CD4-positive, alpha-beta T cell (primary cell): ENCODE measurements around the gene RTKN2. TPM values are rescaled to one million over a fixed set of nuclear protein-coding genes. Genes with fewer than 3 reads are reported as not detected.
A peak's percentile ranks its signal among the peaks of the same experiment; 100 is the strongest.

Experiments used
- ATAC-seq: fragments of 200-7000 bp; cut with Tn5 transposase; one replicate; pipeline ENCODE4 v1.10.0; 2022; ENCODE audit warnings: mild to moderate bottlenecking; ENCODE audit not compliant: poor library complexity
- CTCF ChIA-PET: fragments of 350-600 bp; sonication (Branson Sonifier 250); formaldehyde crosslinking; loops from one replicate; lab custom pipeline; 2021; ENCODE audit warnings: antibody characterized with exemption, inconsistent platforms; lab: Charles Lee
- POLR2A ChIA-PET: fragments of 350-600 bp; sonication (Branson Sonifier 250); formaldehyde crosslinking; loops from one replicate; lab custom pipeline; 2021; ENCODE audit warnings: antibody characterized with exemption, inconsistent platforms; lab: Charles Lee
- DNase-seq, 14 experiments: peaks; one replicate each; pipeline ENCODE4 v3.0.0-alpha.2; 2013 to 2020; ENCODE audit warnings: mixed read lengths in 2 of 14
- H3K27ac ChIP-seq, 2 donors: one replicate each; pipeline versions ENCODE4 v1.5.1 to v1.7.0; 2013; ENCODE audit warnings: low read length in 2 of 2, low read depth in 1 of 2, mild to moderate bottlenecking in 1 of 2
- H3K27me3 ChIP-seq, 2 experiments: 1 replicate in 1 of 2; 2 replicates in 1 of 2; pipeline versions ENCODE4 v1.6.1 to v1.7.0; 2013; ENCODE audit warnings: low read length in 2 of 2, control low read depth in 1 of 2, mild to moderate bottlenecking in 1 of 2, moderate library complexity in 1 of 2; ENCODE audit not compliant: insufficient read depth in 2 of 2, control insufficient read depth in 1 of 2
- H3K36me3 ChIP-seq: one replicate; pipeline ENCODE4 v1.6.1; 2013; ENCODE audit warnings: low read length, control low read depth; ENCODE audit not compliant: insufficient read depth
- H3K4me1 ChIP-seq: one replicate; pipeline ENCODE4 v1.6.1; 2013; ENCODE audit warnings: low read length, control low read depth; ENCODE audit not compliant: insufficient read depth
- H3K4me3 ChIP-seq: one replicate; pipeline ENCODE4 v1.5.1; 2013; ENCODE audit warnings: mild to moderate bottlenecking, low read length, moderate library complexity
- H3K9me3 ChIP-seq, 2 experiments: 1 replicate in 1 of 2; 2 replicates in 1 of 2; pipeline versions ENCODE4 v1.6.1 to v1.7.0; 2013; ENCODE audit warnings: low read length in 2 of 2, mild to moderate bottlenecking in 2 of 2, control low read depth in 1 of 2, moderate library complexity in 1 of 2; ENCODE audit not compliant: control insufficient read depth in 1 of 2, insufficient read depth in 1 of 2
- H3K27ac Mint-ChIP-seq: one replicate; pipeline ENCODE4 v1.8.0; 2020; ENCODE audit warnings: mixed read lengths
- H3K27me3 Mint-ChIP-seq: one replicate; pipeline ENCODE4 v1.8.0; 2021; ENCODE audit warnings: mixed read lengths
- H3K36me3 Mint-ChIP-seq: one replicate; pipeline ENCODE4 v1.8.0; 2021; ENCODE audit warnings: low read depth, mixed read lengths
- H3K4me1 Mint-ChIP-seq: one replicate; pipeline ENCODE4 v1.8.0; 2021; ENCODE audit warnings: low read depth, mixed read lengths
- H3K4me3 Mint-ChIP-seq: one replicate; pipeline ENCODE4 v1.8.0; 2020; ENCODE audit warnings: mild to moderate bottlenecking, mixed read lengths
- H3K9me3 Mint-ChIP-seq: one replicate; pipeline ENCODE4 v1.8.0; 2020; ENCODE audit warnings: mixed read lengths
- intact Hi-C, 2 experiments: fragments of 100-400 bp; cut with DNase I in 1 of 2; cut with micrococcal nuclease in 1 of 2; formaldehyde crosslinking; loops; one replicate each; pipeline versions ENCODE4 v1.15.1 to v1.9.0; 2023 to 2025; cut with DNase I, micrococcal nuclease
- total RNA-seq, 174 experiments: library from RNA in 2 of 174; stranded (reverse) in 2 of 174; gene quantifications; one replicate each; pipeline ENCODE4 v1.2.3 and lab custom pipeline; 2021 to 2026
- TF ChIP-seq, protein P1 (sequence below): fragments of 200-600 bp; IDR thresholded peaks from one replicate; pipeline ENCODE4 v1.8.0; 2022; ENCODE audit warnings: antibody characterized with exemption, mild to moderate bottlenecking

RTKN2 gene
- total RNA-seq, 2 experiments from 2014 or later: 3.7 to 3.9 TPM

DNA sequence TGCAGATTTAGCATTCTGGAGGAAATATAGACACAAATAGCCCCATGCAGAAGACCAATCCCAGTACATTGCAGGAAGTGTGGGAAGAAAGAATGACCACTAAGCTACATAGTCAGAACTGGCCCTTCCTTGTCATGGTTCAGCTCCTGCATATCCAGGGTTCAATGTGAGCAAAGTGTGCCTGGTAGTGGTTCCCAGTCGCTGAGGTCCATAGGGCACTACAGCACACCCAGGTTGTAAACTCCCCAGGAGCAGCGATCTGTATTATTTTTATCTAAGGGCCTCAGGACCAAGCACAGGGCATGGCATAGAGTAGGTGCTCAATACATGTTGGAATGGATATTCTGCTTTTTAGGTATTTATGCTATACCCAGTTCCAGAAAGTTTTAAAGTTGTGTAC lies 114.4 kb downstream of the RTKN2 start:
- intact Hi-C loops: no loop called here
- TF ChIP-seq, protein P1, sequence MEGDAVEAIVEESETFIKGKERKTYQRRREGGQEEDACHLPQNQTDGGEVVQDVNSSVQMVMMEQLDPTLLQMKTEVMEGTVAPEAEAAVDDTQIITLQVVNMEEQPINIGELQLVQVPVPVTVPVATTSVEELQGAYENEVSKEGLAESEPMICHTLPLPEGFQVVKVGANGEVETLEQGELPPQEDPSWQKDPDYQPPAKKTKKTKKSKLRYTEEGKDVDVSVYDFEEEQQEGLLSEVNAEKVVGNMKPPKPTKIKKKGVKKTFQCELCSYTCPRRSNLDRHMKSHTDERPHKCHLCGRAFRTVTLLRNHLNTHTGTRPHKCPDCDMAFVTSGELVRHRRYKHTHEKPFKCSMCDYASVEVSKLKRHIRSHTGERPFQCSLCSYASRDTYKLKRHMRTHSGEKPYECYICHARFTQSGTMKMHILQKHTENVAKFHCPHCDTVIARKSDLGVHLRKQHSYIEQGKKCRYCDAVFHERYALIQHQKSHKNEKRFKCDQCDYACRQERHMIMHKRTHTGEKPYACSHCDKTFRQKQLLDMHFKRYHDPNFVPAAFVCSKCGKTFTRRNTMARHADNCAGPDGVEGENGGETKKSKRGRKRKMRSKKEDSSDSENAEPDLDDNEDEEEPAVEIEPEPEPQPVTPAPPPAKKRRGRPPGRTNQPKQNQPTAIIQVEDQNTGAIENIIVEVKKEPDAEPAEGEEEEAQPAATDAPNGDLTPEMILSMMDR: no peak

DNA sequence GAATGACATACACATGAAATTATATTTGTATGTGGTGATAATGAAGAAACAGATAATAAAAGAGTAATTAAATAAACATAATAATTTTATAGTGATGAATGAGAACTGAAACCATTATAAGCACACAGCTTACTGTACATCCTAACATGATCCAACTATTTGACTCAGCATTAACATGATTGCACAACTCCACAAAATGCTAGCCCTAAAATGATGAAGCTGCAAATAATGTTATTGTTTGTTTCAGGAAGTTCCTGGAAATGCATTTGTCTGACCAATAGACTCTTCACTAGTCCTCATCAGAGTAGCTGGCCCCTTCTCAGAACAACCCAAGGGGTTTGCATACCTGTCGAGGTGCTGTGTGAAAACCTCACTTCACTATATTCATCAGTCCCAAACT lies 115.5 kb downstream of the RTKN2 start:
- TF ChIP-seq, protein P1: no peak
- CTCF ChIA-PET: no interaction called here
- intact Hi-C loops: no loop called here
- H3K9me3 Mint-ChIP-seq: no peaks in the 10 kb centered on the region
- no peak overlapping the region for H3K4me3 Mint-ChIP-seq
- peak in 2 of 14 experiments; percentile 27 to 28 for DNase-seq
- Histone ChIP-seq H3K4me1 (no peaks in the 10 kb centered on the region), H3K9me3 (no peaks in the 10 kb centered on the region), H3K27ac (no peak overlapping the region), H3K36me3 (no peaks in the 10 kb centered on the region), H3K27me3 (no peaks in the 10 kb centered on the region), H3K4me3 (no peak overlapping the region)
- no peak overlapping the region for H3K27ac Mint-ChIP-seq
- H3K27me3 Mint-ChIP-seq: no peaks in the 10 kb centered on the region
- POLR2A ChIA-PET: no interaction called here
- peaks cover 9% of the 10 kb centered on the region for H3K4me1 Mint-ChIP-seq
- H3K36me3 Mint-ChIP-seq: no peaks in the 10 kb centered on the region
- ATAC-seq: no peak

More for the DNA sequence above, 114.4 kb downstream of the RTKN2 start:
- Histone ChIP-seq H3K36me3 (no peaks in the 10 kb centered on the region), H3K9me3 (no peaks in the 10 kb centered on the region), H3K27me3 (no peaks in the 10 kb centered on the region), H3K27ac (no peak overlapping the region), H3K4me3 (no peak overlapping the region), H3K4me1 (no peaks in the 10 kb centered on the region)
- ChIA-PET POLR2A (no interaction called here), CTCF (no interaction called here)
- Mint-ChIP-seq H3K36me3 (no peaks in the 10 kb centered on the region), H3K4me1 (peaks cover 10% of the 10 kb centered on the region), H3K27ac (no peak overlapping the region), H3K27me3 (no peaks in the 10 kb centered on the region), H3K9me3 (no peaks in the 10 kb centered on the region), H3K4me3 (no peak overlapping the region)
- DNase-seq (no peak), ATAC-seq (no peak)

DNA sequence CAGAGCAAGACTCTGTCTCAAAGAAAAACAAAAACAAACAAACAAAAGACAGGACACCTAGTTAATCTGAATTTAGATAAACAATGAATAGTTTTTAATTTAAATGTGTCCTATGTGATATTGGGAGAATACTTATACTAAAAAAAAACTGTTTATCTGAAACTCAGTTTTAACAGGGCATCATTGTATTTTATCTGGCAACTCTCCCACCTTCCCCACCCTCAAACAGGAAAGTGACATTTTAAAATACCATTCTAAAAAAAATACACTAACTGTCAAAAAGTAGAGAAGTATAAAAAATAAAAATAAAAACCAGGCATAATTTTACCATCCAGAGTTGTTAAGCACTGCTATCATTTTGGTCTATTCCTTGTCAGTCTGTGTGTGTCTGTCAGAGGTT lies 119.0 kb downstream of the RTKN2 start:
- Histone ChIP-seq H3K27me3 (no peaks in the 10 kb centered on the region), H3K4me1 (peaks cover 3% of the 10 kb centered on the region), H3K36me3 (no peaks in the 10 kb centered on the region), H3K27ac (no peak overlapping the region), H3K9me3 (no peaks in the 10 kb centered on the region), H3K4me3 (no peak overlapping the region)
- TF ChIP-seq, protein P1: no peak
- DNase-seq (no peak), ATAC-seq (no peak)
- Mint-ChIP-seq H3K9me3 (no peaks in the 10 kb centered on the region), H3K4me1 (peaks cover 19% of the 10 kb centered on the region), H3K27ac (no peak overlapping the region), H3K4me3 (no peak overlapping the region), H3K36me3 (no peaks in the 10 kb centered on the region), H3K27me3 (no peaks in the 10 kb centered on the region)
- ChIA-PET POLR2A (no interaction called here), CTCF (no interaction called here)
- intact Hi-C loops: no loop called here
